Activated CD4-positive, alpha-beta T cell treated with anti-CD3 and anti-CD28 coated beads, Interleukin-2, amount 50 U/mL, for 4 hours (primary cell): Measurements from ENCODE around the gene KCNJ9.

Experiments used
- DNase-seq, 2 experiments: peaks; one replicate each; pipeline ENCODE4 v3.0.0-alpha.2; 2020

The KCNJ9 gene

GRCh38 chr1:160066829-160067745 is 14.3 kb upstream of the KCNJ9 start:
- no peak for DNase-seq

- DNase-seq, result no peak
Observed at GRCh38 chr1:160068225-160068624, 13.1 kb upstream of the KCNJ9 start.

- no peak for DNase-seq
Observed at GRCh38 chr1:160069460-160070231, 11.7 kb upstream of the KCNJ9 start, which contains the start of gene KCNJ10. KCNJ10 (minus strand) TSS chr1:160070160; CDS start chr1:160042532, 27,628 bp downstream.

GRCh38 chr1:160070243-160071163 is 10.8 kb upstream of the KCNJ9 start:
- peak; percentile 55 to 58 for DNase-seq

- no peak for DNase-seq
Observed at GRCh38 chr1:160071289-160071688, 10.0 kb upstream of the KCNJ9 start.

GRCh38 chr1:160074865-160075264 is 6.5 kb upstream of the KCNJ9 start:
- no peak for DNase-seq

GRCh38 chr1:160075836-160076235 is 5.5 kb upstream of the KCNJ9 start:
- no peak for DNase-seq

- no peak for DNase-seq
Observed at GRCh38 chr1:160076295-160076694, 5.0 kb upstream of the KCNJ9 start.

- no peak for DNase-seq
Observed at GRCh38 chr1:160077486-160077885, 3.9 kb upstream of the KCNJ9 start.

GRCh38 chr1:160078512-160079195 is 2.7 kb upstream of the KCNJ9 start:
- DNase-seq, result peak; percentile 44 to 47

- no peak for DNase-seq
Observed at GRCh38 chr1:160079448-160079847, 1.9 kb upstream of the KCNJ9 start.

GRCh38 chr1:160080381-160081100 is 797 bp upstream of the KCNJ9 start:
- DNase-seq, result no peak

GRCh38 chr1:160082487-160082886 is 1.1 kb downstream of the KCNJ9 start:
- no peak for DNase-seq

- DNase-seq, result no peak
Observed at GRCh38 chr1:160082926-160083325, 1.6 kb downstream of the KCNJ9 start.

GRCh38 chr1:160083968-160084770 is 2.8 kb downstream of the KCNJ9 start:
- DNase-seq, result peak; percentile 75 to 77

- no peak for DNase-seq
Observed at GRCh38 chr1:160084771-160085321, 3.5 kb downstream of the KCNJ9 start.

- peak; percentile 73 to 75 for DNase-seq
Observed at GRCh38 chr1:160085686-160086455, 4.5 kb downstream of the KCNJ9 start.

- DNase-seq, result no peak
Observed at GRCh38 chr1:160086456-160086892, 5.1 kb downstream of the KCNJ9 start.

- DNase-seq, result no peak
Observed at GRCh38 chr1:160087118-160087662, 5.9 kb downstream of the KCNJ9 start.
